WTC11 (cell line): ENCODE measurements around the gene EDN2. TPM values are rescaled to one million over a fixed set of nuclear protein-coding genes. Genes with fewer than 3 reads are reported as not detected.

Source experiments
- ATAC-seq: fragments of 200-7000 bp; cut with Tn5 transposase; 2 replicates; pipeline ENCODE4 v1.10.0; 2021; ENCODE audit warnings: mild to moderate bottlenecking, moderate library complexity
- CTCF ChIA-PET: fragments of 300-600 bp; sonication (Branson Sonifier 250); formaldehyde crosslinking; loops from one replicate; lab custom pipeline; 2021; ENCODE audit warnings: antibody characterized with exemption; lab: Charles Lee
- POLR2A ChIA-PET: fragments of 350-600 bp; sonication (Branson Sonifier 250); formaldehyde crosslinking; loops from one replicate; lab custom pipeline; 2021; ENCODE audit warnings: antibody characterized with exemption; lab: Charles Lee
- DNase-seq: peaks from one replicate; pipeline ENCODE4 v3.0.0; 2021; ENCODE audit warnings: low spot score
- H3K27ac Mint-ChIP-seq: 2 replicates; pipeline ENCODE4 v1.8.0; 2021; ENCODE audit warnings: mixed read lengths
- H3K27me3 Mint-ChIP-seq: 2 replicates; pipeline ENCODE4 v1.8.0; 2021; ENCODE audit warnings: low read depth, mild to moderate bottlenecking, moderate library complexity, mixed read lengths
- H3K36me3 Mint-ChIP-seq: 2 replicates; pipeline ENCODE4 v1.8.0; 2021; ENCODE audit warnings: mixed read lengths
- H3K4me1 Mint-ChIP-seq: 2 replicates; pipeline ENCODE4 v1.8.0; 2022; ENCODE audit warnings: mixed read lengths
- H3K4me3 Mint-ChIP-seq: 2 replicates; pipeline ENCODE4 v1.8.0; 2021; ENCODE audit warnings: mild to moderate bottlenecking, moderate library complexity, mixed read lengths
- H3K9me3 Mint-ChIP-seq: 2 replicates; pipeline ENCODE4 v1.8.0; 2021; ENCODE audit warnings: mixed read lengths
- CREM ChIP-seq: sonication (generic); formaldehyde crosslinking; IDR thresholded peaks from 2 replicates; pipeline ENCODE4 v1.8.1; 2022; ENCODE audit warnings: mild to moderate bottlenecking, missing genetic modification reagents, moderate library complexity
- EMX1 ChIP-seq: fragments of 250-450 bp; sonication (Bioruptor Pico); IDR thresholded peaks from 2 replicates; pipeline ENCODE4 v1.8.0; 2021; ENCODE audit warnings: mild to moderate bottlenecking
- FOXK1 ChIP-seq: sonication (generic); formaldehyde crosslinking; IDR thresholded peaks from 2 replicates; pipeline ENCODE4 v1.8.0; 2022; ENCODE audit warnings: mild to moderate bottlenecking, moderate library complexity, missing genetic modification reagents
- JAZF1 ChIP-seq: fragments of 250-450 bp; sonication (Bioruptor Pico); IDR thresholded peaks from 2 replicates; pipeline ENCODE4 v1.9.0; 2021; ENCODE audit warnings: moderate library complexity, mild to moderate bottlenecking, inconsistent platforms
- KAT7 ChIP-seq: sonication (generic); formaldehyde crosslinking; IDR thresholded peaks from 2 replicates; pipeline ENCODE4 v1.8.1; 2023; ENCODE audit warnings: missing genetic modification reagents, mild to moderate bottlenecking, borderline replicate concordance
- NR1H2 ChIP-seq: sonication (generic); formaldehyde crosslinking; IDR thresholded peaks from 2 replicates; pipeline ENCODE4 v1.9.0; 2021; ENCODE audit warnings: mild to moderate bottlenecking, moderate library complexity, missing genetic modification reagents
- TP53 ChIP-seq: sonication (generic); formaldehyde crosslinking; IDR thresholded peaks from 2 replicates; pipeline ENCODE4 v1.8.1; 2023; ENCODE audit warnings: mild to moderate bottlenecking, missing genetic modification reagents
- ZNF263 ChIP-seq: sonication (generic); formaldehyde crosslinking; IDR thresholded peaks from 2 replicates; pipeline ENCODE4 v1.8.1; 2022; ENCODE audit warnings: low read depth, mild to moderate bottlenecking, moderate library complexity, missing genetic modification reagents
- total RNA-seq: library from RNA; stranded (reverse); gene quantifications from 3 replicates; pipeline ENCODE4 v1.2.3, GENCODE V29; 2021
- TF ChIP-seq, protein P1 (sequence below): fragments of 250-450 bp; sonication (Bioruptor Pico); IDR thresholded peaks from 2 replicates; pipeline ENCODE4 v1.9.0; 2021; ENCODE audit warnings: mild to moderate bottlenecking
- TF ChIP-seq, protein P2 (sequence below): sonication (generic); formaldehyde crosslinking; IDR thresholded peaks from 2 replicates; pipeline ENCODE4 v1.8.0; 2023; ENCODE audit warnings: missing genetic modification reagents, mild to moderate bottlenecking, borderline replicate concordance
- TF ChIP-seq, protein P3 (sequence below): sonication (generic); formaldehyde crosslinking; IDR thresholded peaks from 2 replicates; pipeline ENCODE4 v1.8.0; 2023; ENCODE audit warnings: mild to moderate bottlenecking, missing genetic modification reagents
- TF ChIP-seq, protein P4 (sequence below): fragments of 250-450 bp; sonication (Bioruptor Pico); conservative IDR thresholded peaks from 2 replicates; pipeline ENCODE4 v1.9.0; 2021; ENCODE audit warnings: mild to moderate bottlenecking

EDN2 gene
- total RNA-seq, 1 experiment from 2014 or later = 0.33 TPM

DNA sequence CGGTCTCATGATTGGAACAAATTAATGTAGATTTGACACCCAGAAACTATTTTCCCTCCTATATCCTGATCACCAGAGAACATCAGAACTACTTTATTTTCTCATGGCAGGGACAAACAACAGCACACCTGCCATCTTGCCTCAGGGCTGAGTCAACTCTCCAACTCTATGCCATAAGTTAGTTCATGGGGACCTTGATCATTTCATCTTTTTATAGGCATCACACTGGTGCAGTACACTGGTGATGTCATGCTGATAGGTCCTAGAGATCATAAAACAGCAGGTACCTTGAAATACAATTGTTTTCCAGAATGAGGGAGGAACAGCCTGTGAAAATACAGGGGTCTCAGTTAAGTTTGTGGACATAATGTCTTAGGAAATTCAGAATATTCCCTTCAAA lies 45.8 kb downstream of the EDN2 start (continued):
- TF ChIP-seq, protein P1, sequence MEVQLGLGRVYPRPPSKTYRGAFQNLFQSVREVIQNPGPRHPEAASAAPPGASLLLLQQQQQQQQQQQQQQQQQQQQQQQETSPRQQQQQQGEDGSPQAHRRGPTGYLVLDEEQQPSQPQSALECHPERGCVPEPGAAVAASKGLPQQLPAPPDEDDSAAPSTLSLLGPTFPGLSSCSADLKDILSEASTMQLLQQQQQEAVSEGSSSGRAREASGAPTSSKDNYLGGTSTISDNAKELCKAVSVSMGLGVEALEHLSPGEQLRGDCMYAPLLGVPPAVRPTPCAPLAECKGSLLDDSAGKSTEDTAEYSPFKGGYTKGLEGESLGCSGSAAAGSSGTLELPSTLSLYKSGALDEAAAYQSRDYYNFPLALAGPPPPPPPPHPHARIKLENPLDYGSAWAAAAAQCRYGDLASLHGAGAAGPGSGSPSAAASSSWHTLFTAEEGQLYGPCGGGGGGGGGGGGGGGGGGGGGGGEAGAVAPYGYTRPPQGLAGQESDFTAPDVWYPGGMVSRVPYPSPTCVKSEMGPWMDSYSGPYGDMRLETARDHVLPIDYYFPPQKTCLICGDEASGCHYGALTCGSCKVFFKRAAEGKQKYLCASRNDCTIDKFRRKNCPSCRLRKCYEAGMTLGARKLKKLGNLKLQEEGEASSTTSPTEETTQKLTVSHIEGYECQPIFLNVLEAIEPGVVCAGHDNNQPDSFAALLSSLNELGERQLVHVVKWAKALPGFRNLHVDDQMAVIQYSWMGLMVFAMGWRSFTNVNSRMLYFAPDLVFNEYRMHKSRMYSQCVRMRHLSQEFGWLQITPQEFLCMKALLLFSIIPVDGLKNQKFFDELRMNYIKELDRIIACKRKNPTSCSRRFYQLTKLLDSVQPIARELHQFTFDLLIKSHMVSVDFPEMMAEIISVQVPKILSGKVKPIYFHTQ = no peak
- no peak for TF ChIP-seq TP53
- TF ChIP-seq NR1H2 (CRISPR knock-in tag) = no peak
- TF ChIP-seq, all 79 proteins: peak for 0

DNA sequence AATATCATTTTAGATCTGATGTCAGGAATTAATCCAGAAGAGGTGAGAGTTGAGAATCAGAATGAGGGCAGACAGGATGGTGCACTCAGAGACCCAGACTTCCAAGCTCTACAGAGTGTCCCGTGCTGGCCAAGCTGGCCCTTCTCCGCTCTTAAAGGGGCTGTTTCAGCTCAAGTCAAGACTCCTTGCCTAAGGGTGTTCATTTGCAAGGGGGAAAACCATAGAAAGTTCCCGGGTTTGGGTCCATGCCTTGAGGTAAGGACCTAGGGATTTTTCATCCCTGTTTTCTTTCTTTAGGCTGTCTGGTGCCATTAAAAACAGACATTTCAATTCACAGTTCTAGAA lies 47.5 kb downstream of the EDN2 start:
- no peaks in the 10 kb centered on the region for H3K36me3 Mint-ChIP-seq
- DNase-seq = no peak
- H3K4me1 Mint-ChIP-seq = peaks cover 33% of the 10 kb centered on the region
- H3K9me3 Mint-ChIP-seq = no peaks in the 10 kb centered on the region
- no peak overlapping the region for H3K27ac Mint-ChIP-seq
- H3K27me3 Mint-ChIP-seq = peaks cover 3% of the 10 kb centered on the region; the same call in 1 of the 2 replicates
- no peak for TF ChIP-seq CREM (CRISPR knock-in tag)
- TF ChIP-seq, protein P2, sequence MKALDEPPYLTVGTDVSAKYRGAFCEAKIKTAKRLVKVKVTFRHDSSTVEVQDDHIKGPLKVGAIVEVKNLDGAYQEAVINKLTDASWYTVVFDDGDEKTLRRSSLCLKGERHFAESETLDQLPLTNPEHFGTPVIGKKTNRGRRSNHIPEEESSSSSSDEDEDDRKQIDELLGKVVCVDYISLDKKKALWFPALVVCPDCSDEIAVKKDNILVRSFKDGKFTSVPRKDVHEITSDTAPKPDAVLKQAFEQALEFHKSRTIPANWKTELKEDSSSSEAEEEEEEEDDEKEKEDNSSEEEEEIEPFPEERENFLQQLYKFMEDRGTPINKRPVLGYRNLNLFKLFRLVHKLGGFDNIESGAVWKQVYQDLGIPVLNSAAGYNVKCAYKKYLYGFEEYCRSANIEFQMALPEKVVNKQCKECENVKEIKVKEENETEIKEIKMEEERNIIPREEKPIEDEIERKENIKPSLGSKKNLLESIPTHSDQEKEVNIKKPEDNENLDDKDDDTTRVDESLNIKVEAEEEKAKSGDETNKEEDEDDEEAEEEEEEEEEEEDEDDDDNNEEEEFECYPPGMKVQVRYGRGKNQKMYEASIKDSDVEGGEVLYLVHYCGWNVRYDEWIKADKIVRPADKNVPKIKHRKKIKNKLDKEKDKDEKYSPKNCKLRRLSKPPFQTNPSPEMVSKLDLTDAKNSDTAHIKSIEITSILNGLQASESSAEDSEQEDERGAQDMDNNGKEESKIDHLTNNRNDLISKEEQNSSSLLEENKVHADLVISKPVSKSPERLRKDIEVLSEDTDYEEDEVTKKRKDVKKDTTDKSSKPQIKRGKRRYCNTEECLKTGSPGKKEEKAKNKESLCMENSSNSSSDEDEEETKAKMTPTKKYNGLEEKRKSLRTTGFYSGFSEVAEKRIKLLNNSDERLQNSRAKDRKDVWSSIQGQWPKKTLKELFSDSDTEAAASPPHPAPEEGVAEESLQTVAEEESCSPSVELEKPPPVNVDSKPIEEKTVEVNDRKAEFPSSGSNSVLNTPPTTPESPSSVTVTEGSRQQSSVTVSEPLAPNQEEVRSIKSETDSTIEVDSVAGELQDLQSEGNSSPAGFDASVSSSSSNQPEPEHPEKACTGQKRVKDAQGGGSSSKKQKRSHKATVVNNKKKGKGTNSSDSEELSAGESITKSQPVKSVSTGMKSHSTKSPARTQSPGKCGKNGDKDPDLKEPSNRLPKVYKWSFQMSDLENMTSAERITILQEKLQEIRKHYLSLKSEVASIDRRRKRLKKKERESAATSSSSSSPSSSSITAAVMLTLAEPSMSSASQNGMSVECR (CRISPR knock-in tag) = no peak
- no peak for TF ChIP-seq JAZF1 (CRISPR knock-in tag)
- TF ChIP-seq KAT7 (CRISPR knock-in tag) = no peak
- TF ChIP-seq, protein P1 = no peak
- TF ChIP-seq, protein P3, sequence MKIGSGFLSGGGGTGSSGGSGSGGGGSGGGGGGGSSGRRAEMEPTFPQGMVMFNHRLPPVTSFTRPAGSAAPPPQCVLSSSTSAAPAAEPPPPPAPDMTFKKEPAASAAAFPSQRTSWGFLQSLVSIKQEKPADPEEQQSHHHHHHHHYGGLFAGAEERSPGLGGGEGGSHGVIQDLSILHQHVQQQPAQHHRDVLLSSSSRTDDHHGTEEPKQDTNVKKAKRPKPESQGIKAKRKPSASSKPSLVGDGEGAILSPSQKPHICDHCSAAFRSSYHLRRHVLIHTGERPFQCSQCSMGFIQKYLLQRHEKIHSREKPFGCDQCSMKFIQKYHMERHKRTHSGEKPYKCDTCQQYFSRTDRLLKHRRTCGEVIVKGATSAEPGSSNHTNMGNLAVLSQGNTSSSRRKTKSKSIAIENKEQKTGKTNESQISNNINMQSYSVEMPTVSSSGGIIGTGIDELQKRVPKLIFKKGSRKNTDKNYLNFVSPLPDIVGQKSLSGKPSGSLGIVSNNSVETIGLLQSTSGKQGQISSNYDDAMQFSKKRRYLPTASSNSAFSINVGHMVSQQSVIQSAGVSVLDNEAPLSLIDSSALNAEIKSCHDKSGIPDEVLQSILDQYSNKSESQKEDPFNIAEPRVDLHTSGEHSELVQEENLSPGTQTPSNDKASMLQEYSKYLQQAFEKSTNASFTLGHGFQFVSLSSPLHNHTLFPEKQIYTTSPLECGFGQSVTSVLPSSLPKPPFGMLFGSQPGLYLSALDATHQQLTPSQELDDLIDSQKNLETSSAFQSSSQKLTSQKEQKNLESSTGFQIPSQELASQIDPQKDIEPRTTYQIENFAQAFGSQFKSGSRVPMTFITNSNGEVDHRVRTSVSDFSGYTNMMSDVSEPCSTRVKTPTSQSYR = no peak
- TF ChIP-seq FOXK1 (CRISPR knock-in tag) = no peak
- TF ChIP-seq ZNF263 (CRISPR knock-in tag) = no peak
- TF ChIP-seq, protein P4, sequence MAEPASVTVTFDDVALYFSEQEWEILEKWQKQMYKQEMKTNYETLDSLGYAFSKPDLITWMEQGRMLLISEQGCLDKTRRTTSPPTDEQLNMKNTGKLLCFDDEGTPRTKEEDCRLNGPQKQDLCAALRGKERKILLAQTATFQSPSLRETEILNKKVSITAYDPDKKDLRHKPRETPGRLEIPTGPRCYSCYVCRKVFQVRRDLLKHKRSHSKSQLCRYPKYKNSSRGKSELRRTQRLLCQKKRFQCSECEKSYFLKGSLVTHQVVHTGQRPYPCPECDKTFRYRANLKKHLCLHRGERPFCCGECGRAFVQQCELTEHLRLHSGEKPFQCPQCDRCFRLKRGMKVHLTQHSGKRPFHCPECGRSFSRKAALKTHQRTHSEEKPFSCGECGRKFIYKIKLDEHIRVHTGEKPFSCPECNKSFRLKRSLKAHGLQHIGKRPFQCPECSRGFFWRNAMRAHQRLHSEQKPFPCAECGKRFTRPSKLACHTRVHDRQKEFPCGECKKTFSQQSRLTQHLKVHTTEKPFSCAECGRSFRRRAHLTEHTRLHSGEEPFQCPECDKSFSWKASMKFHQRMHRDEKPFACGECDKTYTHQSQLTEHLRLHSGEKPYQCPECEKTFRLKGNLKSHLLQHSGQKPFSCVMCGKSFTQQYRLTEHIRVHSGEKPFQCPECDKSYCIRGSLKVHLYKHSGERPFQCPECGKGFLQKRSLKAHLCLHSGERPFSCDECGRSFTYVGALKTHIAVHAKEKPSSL (CRISPR knock-in tag) = no peak
- no peak for TF ChIP-seq EMX1 (CRISPR knock-in tag)
- no peak for TF ChIP-seq NR1H2 (CRISPR knock-in tag)
- TF ChIP-seq, all 79 proteins: peak for 0
- ChIA-PET POLR2A (no interaction called here), CTCF (interaction anchor here (1.1 to 7.2 kb wide), 5 partner anchors 18 to 154 kb away, joined by 3 to 59 read pairs (median 14); no protein-coding TSS in a partner anchor)
- ATAC-seq = no peak
- H3K4me3 Mint-ChIP-seq = no peak overlapping the region
